HepG2 (cell line): ENCODE measurements around the gene MOB3C.

Source experiments
- POLR2AphosphoS2 ChIP-seq: IDR thresholded peaks from 2 replicates; pipeline ENCODE4 v1.6.1; 2011; ENCODE audit warnings: low read depth, low read length, improper control_type of control experiment
- RBM39 ChIP-seq: fragments of 200-400 bp; formaldehyde crosslinking; IDR thresholded peaks from one replicate; pipeline ENCODE4 v1.6.1; 2018; ENCODE audit warnings: antibody characterized with exemption, mild to moderate bottlenecking, low read depth, low read length; ENCODE audit not compliant: poor library complexity, severe bottlenecking
- ZSCAN5A ChIP-seq: sonication (generic); formaldehyde crosslinking; IDR thresholded peaks from 2 replicates; pipeline ENCODE4 v1.8.0; 2022; ENCODE audit warnings: mild to moderate bottlenecking, missing genetic modification reagents, borderline replicate concordance

GRCh38 chr1:46581681-46582455 lies 34.7 kb downstream of the MOB3C start:
- no peak for TF ChIP-seq ZSCAN5A (CRISPR knock-in tag)
- TF ChIP-seq POLR2AphosphoS2, result no peak
- no peak for TF ChIP-seq RBM39
